ENCODE measurements around the gene MRNIP. TPM values are rescaled to one million over a fixed set of nuclear protein-coding genes. Genes with fewer than 3 reads are reported as not detected.
A peak's percentile ranks its signal among the peaks of the same experiment; 100 is the strongest.

MRNIP gene
- total RNA-seq, 1 donor from 2014 or later = 42.2 TPM

DNA sequence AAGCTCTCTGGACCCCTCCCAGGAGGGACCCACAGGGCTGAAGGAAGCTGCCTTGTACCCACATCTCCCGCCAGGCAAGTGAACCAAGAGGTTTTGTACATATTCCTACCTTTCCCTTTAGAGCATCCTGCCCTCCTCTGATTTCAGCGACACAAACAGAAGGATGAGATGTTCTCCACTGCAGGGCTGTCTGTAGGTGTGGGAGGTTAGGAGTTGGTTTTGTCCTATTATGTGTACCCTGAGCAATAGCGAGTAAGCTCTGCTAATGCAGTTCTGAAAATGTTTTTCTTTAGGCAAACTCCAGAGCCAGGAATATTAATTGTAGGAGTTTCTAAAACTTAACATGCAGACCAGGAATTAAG, 24.9 kb downstream of the MRNIP start:
- H3K36me3 Mint-ChIP-seq (ENCODE audit: low read depth) = peaks cover 55% of the 10 kb centered on the region
- peaks cover 3% of the 10 kb centered on the region for H3K9me3 Mint-ChIP-seq
- H3K27me3 Mint-ChIP-seq (ENCODE audit: low read depth) = no peaks in the 10 kb centered on the region
- TF ChIP-seq CTCF (conservative IDR thresholded peaks at IDR 0.05) = no peak
- H3K4me3 Mint-ChIP-seq = peak overlapping the region; percentile 47
- H3K27ac Mint-ChIP-seq (ENCODE audit: unreplicated experiment) = no peak overlapping the region
- H3K4me1 Mint-ChIP-seq = peaks cover 7% of the 10 kb centered on the region
- no peak for DNase-seq (ENCODE audit: low read depth, low spot score)

DNA sequence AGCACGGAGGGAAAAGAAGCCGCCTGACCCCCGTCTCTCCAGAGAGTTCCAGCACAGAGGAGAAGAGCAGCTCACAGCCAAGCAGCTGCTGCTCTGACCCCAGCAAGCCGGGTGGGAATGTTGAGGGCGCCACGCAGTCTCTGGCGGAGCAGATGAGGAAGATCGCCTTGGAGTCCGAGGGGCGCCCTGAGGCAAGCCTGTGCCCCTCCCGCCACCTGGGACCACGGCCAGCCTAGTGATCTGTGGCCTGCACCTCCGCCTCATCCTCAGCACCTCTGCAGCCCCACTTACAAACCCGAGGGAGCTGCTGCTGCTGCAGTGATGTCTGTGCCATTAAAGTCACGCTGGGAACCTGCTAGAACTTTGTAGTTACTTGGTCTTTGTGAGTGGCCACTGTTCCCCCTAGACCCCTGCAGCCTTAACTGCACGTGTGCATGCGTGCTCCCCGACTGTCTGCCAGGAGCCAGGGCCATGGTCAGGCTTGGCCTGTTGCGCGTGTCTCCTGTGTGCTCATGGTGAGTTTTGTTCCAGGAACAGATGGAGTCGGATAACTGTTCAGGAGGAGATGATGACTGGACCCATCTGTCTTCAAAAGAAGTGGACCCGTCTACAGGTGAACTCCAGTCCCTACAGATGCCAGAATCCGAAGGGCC, 25.4 kb downstream of the MRNIP start:
- H3K27me3 Mint-ChIP-seq (ENCODE audit: low read depth) = no peaks in the 10 kb centered on the region
- no peak for DNase-seq (ENCODE audit: low read depth, low spot score)
- H3K4me1 Mint-ChIP-seq = peaks cover 10% of the 10 kb centered on the region
- peaks cover 3% of the 10 kb centered on the region for H3K9me3 Mint-ChIP-seq
- no peak overlapping the region for H3K27ac Mint-ChIP-seq (ENCODE audit: unreplicated experiment)
- TF ChIP-seq CTCF (conservative IDR thresholded peaks at IDR 0.05) = no peak
- no peak overlapping the region for H3K4me3 Mint-ChIP-seq
- peaks cover 57% of the 10 kb centered on the region for H3K36me3 Mint-ChIP-seq (ENCODE audit: low read depth)

DNA sequence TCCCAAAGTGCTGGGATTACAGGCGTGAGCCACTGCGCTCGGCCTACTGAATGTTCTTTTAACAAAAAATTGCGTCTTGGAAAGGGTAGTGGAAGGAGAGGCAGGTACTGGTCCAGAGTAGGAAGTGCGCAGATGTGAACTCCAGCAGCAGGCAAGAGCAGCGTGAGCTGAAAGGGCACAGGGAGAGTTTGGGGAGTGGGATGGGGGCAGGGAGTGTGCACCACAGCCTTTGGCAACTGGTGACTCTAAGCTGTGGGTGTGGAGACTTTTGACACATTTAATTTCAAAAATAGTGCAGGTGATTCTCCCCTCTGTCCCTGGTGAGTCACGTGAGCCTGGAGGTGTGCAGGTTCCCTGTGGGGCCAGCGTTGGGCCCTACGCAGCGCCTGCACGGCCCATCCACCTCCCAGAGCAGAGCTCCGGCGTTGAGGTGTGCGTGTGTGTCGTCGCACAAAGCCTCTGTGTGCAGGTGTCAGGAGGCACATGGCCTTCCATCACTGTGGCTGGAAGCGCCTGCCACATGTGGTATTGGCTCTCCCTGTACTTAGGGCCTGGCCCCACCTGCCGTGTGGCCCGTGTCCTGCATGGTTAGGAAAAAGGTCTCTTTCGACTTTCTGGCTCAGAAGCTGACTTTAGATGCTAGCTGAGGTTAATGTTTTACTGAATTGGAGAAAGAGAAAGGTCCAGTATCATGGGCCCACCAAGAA, 26.4 kb downstream of the MRNIP start:
- Mint-ChIP-seq H3K27me3 (ENCODE audit: low read depth) (no peaks in the 10 kb centered on the region), H3K36me3 (ENCODE audit: low read depth) (peaks cover 65% of the 10 kb centered on the region), H3K4me1 (peaks cover 10% of the 10 kb centered on the region), H3K4me3 (no peak overlapping the region), H3K27ac (ENCODE audit: unreplicated experiment) (no peak overlapping the region), H3K9me3 (peaks cover 3% of the 10 kb centered on the region)
- DNase-seq (ENCODE audit: low read depth, low spot score) = no peak
- TF ChIP-seq CTCF (conservative IDR thresholded peaks at IDR 0.05) = no peak

- no peak for TF ChIP-seq CTCF (conservative IDR thresholded peaks at IDR 0.05)
- Mint-ChIP-seq H3K27ac (ENCODE audit: unreplicated experiment) (no peak overlapping the region), H3K9me3 (peaks cover 3% of the 10 kb centered on the region), H3K36me3 (ENCODE audit: low read depth) (peaks cover 57% of the 10 kb centered on the region), H3K27me3 (ENCODE audit: low read depth) (no peaks in the 10 kb centered on the region), H3K4me3 (no peak overlapping the region), H3K4me1 (peaks cover 10% of the 10 kb centered on the region)
- DNase-seq (ENCODE audit: low read depth, low spot score) = no peak
Measured at GRCh38 chr5:179830818-179831468, 27.7 kb downstream of the MRNIP start.

DNA sequence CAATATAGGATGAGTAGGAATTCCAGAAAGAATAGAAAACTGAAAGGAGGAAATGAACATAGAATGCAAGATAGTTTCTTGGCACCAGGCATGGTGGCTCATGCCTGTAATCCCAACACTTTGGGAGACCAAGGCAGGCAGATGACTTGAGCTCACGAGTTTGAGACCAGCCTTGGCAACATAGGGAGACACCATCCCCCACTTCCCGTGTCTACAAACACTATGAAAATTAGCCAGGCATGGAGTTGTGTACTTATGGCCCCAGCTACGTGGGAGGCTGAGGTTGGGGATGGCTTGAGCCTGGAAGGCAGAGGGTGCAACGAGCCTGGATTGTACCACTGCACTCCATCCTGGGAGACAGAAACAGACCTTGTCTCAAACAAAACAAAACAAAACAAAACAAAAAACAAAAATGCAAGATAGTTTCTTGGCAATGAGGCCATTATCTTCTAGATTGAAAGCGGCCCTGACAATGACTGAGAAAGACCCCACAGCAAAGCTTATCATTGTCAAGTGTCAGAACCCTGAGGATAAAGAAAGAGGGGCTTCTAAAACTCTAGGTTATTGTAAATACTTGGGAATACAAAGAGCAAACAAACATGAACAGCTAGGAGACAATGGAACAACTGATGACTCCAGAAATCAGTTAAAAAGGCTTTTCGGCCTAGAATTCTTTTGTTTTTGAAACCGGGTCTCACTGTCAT, 28.7 kb downstream of the MRNIP start:
- peaks cover 10% of the 10 kb centered on the region for H3K4me1 Mint-ChIP-seq
- H3K4me3 Mint-ChIP-seq = no peak overlapping the region
- H3K27ac Mint-ChIP-seq (ENCODE audit: unreplicated experiment) = no peak overlapping the region
- H3K27me3 Mint-ChIP-seq (ENCODE audit: low read depth) = no peaks in the 10 kb centered on the region
- H3K9me3 Mint-ChIP-seq = peaks cover 3% of the 10 kb centered on the region
- no peak for DNase-seq (ENCODE audit: low read depth, low spot score)
- peaks cover 51% of the 10 kb centered on the region for H3K36me3 Mint-ChIP-seq (ENCODE audit: low read depth)
- no peak for TF ChIP-seq CTCF (conservative IDR thresholded peaks at IDR 0.05)
